Cardiac fibroblast (primary cell): Measurements from ENCODE around the gene DCLK2.

Experiments used
- DNase-seq, 2 donors: peaks; one replicate each; pipeline versions ENCODE4 v3.0.0 to v3.0.0-alpha.2; 2010; ENCODE audit warnings: low read depth in 2 of 2
- H3K4me3 ChIP-seq, 2 donors: replicated peaks in 1 of 2; 1 replicate in 1 of 2; 2 replicates in 1 of 2; pipeline ENCODE4 v1.5.1; 2011; ENCODE audit warnings: low read depth in 2 of 2, low read length in 2 of 2, mild to moderate bottlenecking in 2 of 2, moderate library complexity in 1 of 2
- CTCF ChIP-seq: IDR thresholded peaks from one replicate; pipeline ENCODE4 v1.5.1; 2011; ENCODE audit warnings: low read depth, mild to moderate bottlenecking, low read length, inconsistent platforms

Gene DCLK2

GRCh38 chr4:150078579-150079080 is 385 bp downstream of the DCLK2 start:
- no peak for TF ChIP-seq CTCF
- peak; percentile 54 to 71 for DNase-seq
- peak overlapping the region; percentile 66 to 79 for H3K4me3 ChIP-seq

GRCh38 chr4:150079081-150079581 is 886 bp downstream of the DCLK2 start:
- DNase-seq, result peak; percentile 13 to 34
- TF ChIP-seq CTCF, result peak; percentile 0
- peak overlapping the region; percentile 66 to 79 for H3K4me3 ChIP-seq

GRCh38 chr4:150080337-150080736 is 2.1 kb downstream of the DCLK2 start:
- no peak overlapping the region for H3K4me3 ChIP-seq
- no peak for TF ChIP-seq CTCF
- peak; percentile 20 to 33 for DNase-seq

- DNase-seq, result no peak
- H3K4me3 ChIP-seq, result no peak overlapping the region
- no peak for TF ChIP-seq CTCF
Measured at GRCh38 chr4:150080875-150081274, 2.6 kb downstream of the DCLK2 start.

- DNase-seq, result no peak
- no peak for TF ChIP-seq CTCF
- H3K4me3 ChIP-seq, result no peak overlapping the region
Measured at GRCh38 chr4:150082241-150082640, 4.0 kb downstream of the DCLK2 start.

- no peak for TF ChIP-seq CTCF
- no peak overlapping the region for H3K4me3 ChIP-seq
- DNase-seq, result no peak
Measured at GRCh38 chr4:150087006-150087405, 8.8 kb downstream of the DCLK2 start.

GRCh38 chr4:150089732-150090131 is 11.5 kb downstream of the DCLK2 start:
- no peak overlapping the region for H3K4me3 ChIP-seq
- DNase-seq, result no peak
- TF ChIP-seq CTCF, result no peak
